Measurements from ENCODE around the gene SCNN1A.

Gene SCNN1A

DNA sequence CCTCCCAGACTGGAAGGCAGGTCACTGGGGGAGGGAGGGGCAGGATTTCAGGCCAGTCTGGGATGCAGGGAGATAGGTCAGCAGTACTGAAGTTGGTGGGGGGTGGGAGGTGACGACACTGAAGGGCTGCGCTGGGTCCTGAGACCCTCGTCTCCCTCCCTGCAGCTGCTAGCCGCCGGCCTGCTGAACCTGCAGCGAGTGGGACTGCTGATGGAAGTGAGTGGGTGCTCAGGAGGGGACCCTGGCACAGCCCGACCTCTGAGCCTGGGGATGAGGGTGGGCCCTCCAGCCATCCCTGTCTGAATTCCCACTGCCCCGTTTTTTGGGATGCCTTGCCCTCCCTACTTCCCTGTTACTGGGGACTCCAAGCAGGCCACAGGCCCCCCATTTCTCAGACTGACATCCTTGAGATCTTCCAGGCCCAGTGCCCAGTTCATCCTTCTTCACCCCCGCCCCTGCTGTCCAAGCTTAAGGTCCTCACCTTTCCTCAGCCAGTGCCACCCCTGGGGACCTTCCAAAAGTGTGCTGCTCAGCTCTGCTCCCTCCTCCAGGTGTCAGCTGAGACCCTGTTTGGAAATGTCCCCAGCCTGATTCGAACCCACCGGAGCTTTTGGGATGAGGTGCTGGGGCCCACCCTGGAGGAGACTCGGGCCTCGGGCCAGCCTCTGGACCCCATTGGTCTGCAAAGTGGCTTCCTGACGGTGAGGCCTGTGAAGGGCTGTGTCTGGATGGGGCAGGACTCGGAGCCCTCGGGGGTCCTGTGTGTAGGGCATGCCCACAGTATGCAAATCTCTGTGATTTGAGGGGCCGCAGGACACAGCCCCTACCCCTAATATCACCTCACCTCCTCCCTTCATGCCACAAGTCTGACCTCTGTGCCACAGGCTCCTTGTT, 59.4 kb downstream of the SCNN1A start:
- TF ChIP-seq, protein P1, sequence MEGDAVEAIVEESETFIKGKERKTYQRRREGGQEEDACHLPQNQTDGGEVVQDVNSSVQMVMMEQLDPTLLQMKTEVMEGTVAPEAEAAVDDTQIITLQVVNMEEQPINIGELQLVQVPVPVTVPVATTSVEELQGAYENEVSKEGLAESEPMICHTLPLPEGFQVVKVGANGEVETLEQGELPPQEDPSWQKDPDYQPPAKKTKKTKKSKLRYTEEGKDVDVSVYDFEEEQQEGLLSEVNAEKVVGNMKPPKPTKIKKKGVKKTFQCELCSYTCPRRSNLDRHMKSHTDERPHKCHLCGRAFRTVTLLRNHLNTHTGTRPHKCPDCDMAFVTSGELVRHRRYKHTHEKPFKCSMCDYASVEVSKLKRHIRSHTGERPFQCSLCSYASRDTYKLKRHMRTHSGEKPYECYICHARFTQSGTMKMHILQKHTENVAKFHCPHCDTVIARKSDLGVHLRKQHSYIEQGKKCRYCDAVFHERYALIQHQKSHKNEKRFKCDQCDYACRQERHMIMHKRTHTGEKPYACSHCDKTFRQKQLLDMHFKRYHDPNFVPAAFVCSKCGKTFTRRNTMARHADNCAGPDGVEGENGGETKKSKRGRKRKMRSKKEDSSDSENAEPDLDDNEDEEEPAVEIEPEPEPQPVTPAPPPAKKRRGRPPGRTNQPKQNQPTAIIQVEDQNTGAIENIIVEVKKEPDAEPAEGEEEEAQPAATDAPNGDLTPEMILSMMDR (IDR thresholded peaks at IDR 0.05; ENCODE audit: control insufficient read depth, extremely low read depth, insufficient read depth) = no peak
- no peak for DNase-seq (ENCODE audit: low read depth)
- no peak overlapping the region for H3K4me3 ChIP-seq (ENCODE audit: low read depth, low read length)

DNA sequence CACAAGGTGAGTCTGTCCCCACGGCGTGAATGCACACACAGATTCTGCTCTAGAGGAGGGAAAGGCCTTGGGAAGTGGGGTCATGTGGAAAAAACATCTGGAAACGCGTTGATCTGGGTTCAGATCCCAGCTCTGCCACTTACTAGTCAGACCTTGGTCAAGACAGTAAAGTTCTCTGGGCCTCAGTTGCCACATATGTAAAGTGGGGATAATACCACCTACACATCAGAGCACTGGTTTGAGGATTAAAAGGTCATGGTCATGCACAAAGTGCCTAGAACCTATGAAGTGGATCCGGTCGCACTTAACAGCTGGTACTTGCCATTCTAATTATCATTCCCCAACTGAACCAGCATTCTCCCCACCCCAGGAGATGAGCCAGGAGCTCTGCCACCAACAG, 60.2 kb downstream of the SCNN1A start:
- TF ChIP-seq, protein P1 (IDR thresholded peaks at IDR 0.05; ENCODE audit: control insufficient read depth, extremely low read depth, insufficient read depth) = no peak
- no peak overlapping the region for H3K4me3 ChIP-seq (ENCODE audit: low read depth, low read length)
- DNase-seq (ENCODE audit: low read depth) = no peak

DNA sequence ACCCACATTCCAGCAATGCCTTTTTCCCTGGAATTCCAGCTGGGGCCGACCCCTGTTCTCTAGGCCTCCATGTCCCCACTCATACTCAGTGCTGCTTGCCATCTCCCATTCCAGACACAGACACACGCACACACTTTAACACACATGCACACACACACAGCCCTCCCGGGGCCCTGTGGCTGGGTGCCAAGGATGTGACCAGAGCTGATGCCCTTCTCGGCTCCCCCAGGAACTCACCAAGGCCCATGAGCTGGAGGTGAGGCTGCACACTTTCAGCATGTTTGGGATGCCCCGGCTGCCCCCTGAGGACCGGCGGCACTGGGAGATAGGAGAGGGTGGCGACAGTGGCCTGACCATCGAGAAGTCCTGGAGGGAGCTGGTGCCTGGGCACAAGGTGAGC, 60.6 kb downstream of the SCNN1A start:
- TF ChIP-seq, protein P1 (IDR thresholded peaks at IDR 0.05; ENCODE audit: control insufficient read depth, extremely low read depth, insufficient read depth) = no peak
- DNase-seq (ENCODE audit: low read depth) = no peak
- no peak overlapping the region for H3K4me3 ChIP-seq (ENCODE audit: low read depth, low read length)

DNA sequence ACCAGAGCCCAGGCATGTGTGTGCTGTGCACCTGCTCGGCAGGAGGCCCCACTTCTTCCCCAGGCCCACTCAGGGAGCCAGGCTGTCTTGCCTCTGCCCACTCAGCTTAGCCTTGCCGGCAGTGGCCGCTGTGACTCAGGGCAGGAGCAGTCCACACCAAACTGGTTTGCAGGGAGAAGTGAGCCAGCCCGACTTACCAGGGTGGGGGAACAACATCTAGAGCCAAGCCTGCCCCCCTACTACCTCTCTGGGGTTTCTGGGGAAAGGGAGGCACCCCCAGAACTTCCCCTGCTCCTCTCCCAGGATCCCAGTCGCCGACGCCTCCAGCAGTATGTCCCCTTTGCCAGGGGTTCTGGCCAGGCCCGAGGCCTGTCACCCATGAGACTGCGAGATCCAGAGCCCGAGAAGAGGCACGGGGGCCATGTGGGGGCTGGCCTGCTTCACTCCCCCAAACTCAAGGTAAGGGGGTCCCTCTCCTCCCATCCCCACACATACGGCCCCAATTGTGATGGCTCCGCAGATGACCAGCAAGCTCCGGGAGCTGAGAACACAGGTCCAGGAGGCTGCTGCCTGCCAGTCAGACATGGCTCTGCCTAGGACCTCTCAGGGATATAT, 61.9 kb downstream of the SCNN1A start:
- H3K4me3 ChIP-seq (ENCODE audit: low read depth, low read length) = no peak overlapping the region
- TF ChIP-seq, protein P1 (IDR thresholded peaks at IDR 0.05; ENCODE audit: control insufficient read depth, extremely low read depth, insufficient read depth) = no peak
- no peak for DNase-seq (ENCODE audit: low read depth)

DNA sequence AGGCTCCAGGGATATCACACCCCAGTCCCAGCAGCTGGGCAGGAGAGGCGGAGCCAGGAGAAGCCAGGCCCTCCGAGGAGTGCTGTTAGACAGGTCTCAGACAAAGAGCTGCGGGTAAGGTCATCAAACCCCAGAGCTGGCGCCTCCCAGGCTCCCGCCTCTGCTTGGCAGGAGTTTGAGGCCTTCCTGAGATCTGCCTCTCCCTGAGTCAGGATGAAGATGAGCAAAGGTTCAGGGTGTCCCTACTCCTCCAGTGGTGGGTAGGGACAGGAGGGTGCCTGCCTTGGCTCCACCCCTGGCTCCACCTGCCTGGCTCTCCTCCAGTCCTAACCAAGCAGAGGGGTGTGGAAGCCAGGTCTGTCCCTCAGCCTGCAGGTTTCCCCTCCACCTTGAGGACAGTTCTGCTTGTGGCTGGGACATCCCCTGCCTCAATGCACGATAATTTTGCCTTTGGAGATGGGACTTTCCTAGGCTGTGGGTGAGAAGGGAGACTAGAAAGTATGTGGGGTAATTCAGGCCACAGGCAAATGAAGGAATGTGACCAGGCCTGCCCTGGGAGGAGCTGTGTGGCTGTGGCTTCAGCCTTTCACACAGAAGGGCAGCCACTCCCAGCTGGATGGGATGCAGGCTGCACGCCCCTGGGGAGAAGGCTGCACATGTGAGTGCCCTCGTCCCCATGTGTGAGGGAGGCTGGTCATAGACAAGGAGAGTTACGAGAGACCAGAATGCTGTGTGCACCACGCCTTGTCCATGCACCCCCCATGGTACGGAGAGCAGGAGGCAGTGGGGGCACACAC, 62.6 kb downstream of the SCNN1A start:
- TF ChIP-seq, protein P1 (IDR thresholded peaks at IDR 0.05; ENCODE audit: control insufficient read depth, extremely low read depth, insufficient read depth) = no peak
- DNase-seq (ENCODE audit: low read depth) = peak; percentile 88
- H3K4me3 ChIP-seq (ENCODE audit: low read depth, low read length) = no peak overlapping the region

DNA sequence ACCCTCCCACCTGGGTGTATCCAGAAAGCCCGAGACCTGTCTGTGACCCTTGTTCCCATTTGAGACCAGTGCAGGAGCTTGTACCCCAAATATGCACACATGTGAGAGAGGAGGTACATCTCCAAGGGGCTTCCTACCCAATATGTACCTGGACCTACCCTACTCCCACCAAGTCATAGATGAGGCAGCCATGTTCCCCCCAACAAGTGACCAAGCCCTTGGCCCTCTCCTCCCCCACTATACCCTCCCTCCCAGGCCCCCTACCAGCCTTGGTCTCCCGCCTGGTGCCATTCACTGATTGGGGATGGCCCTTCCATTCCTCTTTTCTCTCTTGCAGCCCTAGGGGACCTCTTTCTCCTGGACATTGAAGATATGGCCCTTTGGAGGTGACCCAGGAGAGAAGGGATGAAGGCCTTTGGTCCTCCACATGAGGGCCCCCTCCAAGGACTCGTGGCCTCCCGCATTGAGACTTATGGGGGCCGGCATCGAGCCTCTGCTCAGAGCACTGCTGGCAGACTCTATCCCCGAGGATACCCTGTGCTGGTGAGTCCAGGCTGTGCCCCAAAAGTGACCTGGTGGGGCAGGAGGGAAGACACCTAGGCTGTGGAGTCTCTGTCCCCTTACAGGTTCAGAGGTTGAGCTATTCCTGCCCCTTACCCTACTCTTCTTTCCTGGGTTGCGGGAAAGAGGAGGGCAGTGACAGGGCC, 63.4 kb downstream of the SCNN1A start:
- H3K4me3 ChIP-seq (ENCODE audit: low read depth, low read length) = no peak overlapping the region

More for the DNA sequence above, 63.4 kb downstream of the SCNN1A start:
- TF ChIP-seq, protein P1 (IDR thresholded peaks at IDR 0.05; ENCODE audit: control insufficient read depth, extremely low read depth, insufficient read depth) = no peak
- DNase-seq (ENCODE audit: low read depth) = no peak

Measured in LNCaP clone FGC (cell line).